GM12878 (cell line): Measurements from ENCODE around the gene BTBD7. TPM values are rescaled to one million over a fixed set of nuclear protein-coding genes. Genes with fewer than 3 reads are reported as not detected.

Experiments
- ATAC-seq: fragments of 200-7000 bp; cut with Tn5 transposase; 3 replicates; pipeline ENCODE4 v1.9.1; 2020; ENCODE audit warnings: mild to moderate bottlenecking, moderate library complexity
- BruUV-seq: library from RNA; stranded (reverse); fragments of 400-500 nt; replicated peaks from 2 replicates; lab custom pipeline; 2021; lab: Mats Ljungman, UMichigan
- CTCF ChIA-PET: fragments of 300-600 bp; sonication (Branson Sonifier 250); formaldehyde crosslinking; extraction: SDS; loops from one replicate; lab custom pipeline; 2021; ENCODE audit warnings: inconsistent platforms; lab: Yijun Ruan, JAX
- POLR2A ChIA-PET: fragments of 350-600 bp; formaldehyde crosslinking; extraction: SDS; loops from one replicate; lab custom pipeline; 2021; ENCODE audit warnings: inconsistent platforms; lab: Charles Lee
- RAD21 ChIA-PET: fragments of 300-600 bp; sonication (Branson Sonifier 250); formaldehyde crosslinking; loops from one replicate; lab custom pipeline; 2023; ENCODE audit warnings: antibody characterized with exemption; ENCODE audit not compliant: unreplicated experiment; lab: Charles Lee
- SMC1A ChIA-PET: fragments of 300-600 bp; sonication (Branson Sonifier 250); formaldehyde crosslinking; loops from one replicate; lab custom pipeline; 2023; ENCODE audit not compliant: unreplicated experiment, uncharacterized antibody; lab: Charles Lee
- DNase-seq: peaks from one replicate; pipeline ENCODE4 v3.0.0-alpha.2; 2011; ENCODE audit warnings: low read depth, low spot score
- FAIRE-seq: peaks from 3 replicates; lab custom pipeline; 2011; peaks lifted over from hg19 to GRCh38; lab: Jason Lieb, UNC
- H2AFZ ChIP-seq: 2 replicates; pipeline ENCODE4 v1.6.0; 2011; ENCODE audit warnings: low read depth, low read length, control low read depth; ENCODE audit not compliant: control insufficient read depth
- H3K27ac ChIP-seq: 2 replicates; pipeline ENCODE4 v1.5.1; 2011; ENCODE audit warnings: control low read depth; ENCODE audit not compliant: control insufficient read depth, insufficient read depth
- H3K27me3 ChIP-seq, 2 experiments: replicated peaks in 1 of 2; 2 replicates each; pipeline versions ENCODE4 v1.6.0 to v1.6.1; 2011; ENCODE audit warnings: low read length in 1 of 2; ENCODE audit not compliant: control insufficient read depth in 2 of 2, insufficient read depth in 2 of 2
- H3K36me3 ChIP-seq, 2 experiments: 2 replicates each; pipeline ENCODE4 v1.5.1; 2011; ENCODE audit warnings: low read length in 1 of 2; ENCODE audit not compliant: control insufficient read depth in 2 of 2, insufficient read depth in 2 of 2
- H3K4me1 ChIP-seq: 2 replicates; pipeline ENCODE4 v1.6.1; 2011; ENCODE audit warnings: mild to moderate bottlenecking, low read length, moderate library complexity, mixed read lengths; ENCODE audit not compliant: control insufficient read depth, insufficient read depth
- H3K4me2 ChIP-seq: 2 replicates; pipeline ENCODE4 v1.6.0; 2011; ENCODE audit warnings: control low read depth; ENCODE audit not compliant: control insufficient read depth, insufficient read depth
- H3K4me3 ChIP-seq: fragments of 200-600 bp; sonication (generic); 2 replicates; pipeline ENCODE4 v1.5.1; 2016
- H3K79me2 ChIP-seq: 2 replicates; pipeline ENCODE4 v1.6.0; 2011; ENCODE audit warnings: low read length; ENCODE audit not compliant: control insufficient read depth, insufficient read depth
- H3K9ac ChIP-seq: 2 replicates; pipeline ENCODE4 v1.8.0; 2011; ENCODE audit warnings: low read length, control low read depth, mixed read lengths; ENCODE audit not compliant: control insufficient read depth, insufficient read depth
- H3K9me3 ChIP-seq: replicated peaks from 3 replicates; pipeline ENCODE4 v1.5.1; 2011; ENCODE audit warnings: mild to moderate bottlenecking, low read length; ENCODE audit not compliant: control insufficient read depth, insufficient read depth
- H4K20me1 ChIP-seq: 2 replicates; pipeline ENCODE4 v1.6.0; 2011; ENCODE audit not compliant: control insufficient read depth, insufficient read depth
- CREM ChIP-seq: IDR thresholded peaks from 2 replicates; pipeline ENCODE4 v1.6.1; 2014; ENCODE audit warnings: antibody characterized with exemption, low read depth
- E2F4 ChIP-seq: IDR thresholded peaks from 2 replicates; pipeline ENCODE4 v1.6.1; 2012; ENCODE audit warnings: low read depth, low read length, improper control_type of control experiment
- EGR1 ChIP-seq, 2 experiments: IDR thresholded peaks; 1 replicate in 1 of 2; 2 replicates in 1 of 2; pipeline ENCODE4 v1.6.1; 2011 to 2012; ENCODE audit warnings: low read depth in 2 of 2, low read length in 2 of 2, borderline replicate concordance in 1 of 2, mild to moderate bottlenecking in 1 of 2, moderate library complexity in 1 of 2
- ETV6 ChIP-seq, 2 experiments: fragments of 450-650 bp in 1 of 2; IDR thresholded peaks in 1 of 2; conservative IDR thresholded peaks in 1 of 2; 2 replicates each; pipeline ENCODE4 v1.6.1; 2014; ENCODE audit warnings: antibody characterized with exemption in 1 of 2, borderline replicate concordance in 1 of 2, low read depth in 1 of 2, mild to moderate bottlenecking in 1 of 2, moderate library complexity in 1 of 2
- FOXK2 ChIP-seq: fragments of 450-650 bp; IDR thresholded peaks from 2 replicates; pipeline ENCODE4 v1.6.1; 2017; ENCODE audit warnings: mild to moderate bottlenecking, moderate library complexity
- NFYB ChIP-seq: IDR thresholded peaks from 2 replicates; pipeline ENCODE4 v1.6.1; 2011; ENCODE audit warnings: low read depth, mild to moderate bottlenecking, low read length, improper control_type of control experiment, moderate library complexity; ENCODE audit not compliant: insufficient read depth
- PAX8 ChIP-seq: fragments of 450-650 bp; IDR thresholded peaks from 2 replicates; pipeline ENCODE4 v1.6.1; 2017; ENCODE audit warnings: mild to moderate bottlenecking, moderate library complexity
- PBX3 ChIP-seq: IDR thresholded peaks from 2 replicates; pipeline ENCODE4 v1.6.1; 2011; ENCODE audit warnings: mild to moderate bottlenecking, low read depth, low read length, moderate library complexity; ENCODE audit not compliant: insufficient replicate concordance
- PKNOX1 ChIP-seq: fragments of 450-650 bp; IDR thresholded peaks from 2 replicates; pipeline ENCODE4 v1.6.1; 2016; ENCODE audit warnings: mild to moderate bottlenecking
- POLR2AphosphoS5 ChIP-seq: IDR thresholded peaks from 2 replicates; pipeline ENCODE4 v1.6.1; 2011; ENCODE audit warnings: mild to moderate bottlenecking, low read length, inconsistent platforms
- POU2F2 ChIP-seq: IDR thresholded peaks from 3 replicates; pipeline ENCODE4 v1.6.1; 2011; ENCODE audit warnings: low read depth, mild to moderate bottlenecking, low read length, borderline replicate concordance
- RCOR1 ChIP-seq: conservative IDR thresholded peaks from 2 replicates; pipeline ENCODE4 v1.6.1; 2012; ENCODE audit warnings: low read depth, low read length, improper control_type of control experiment
- SP1 ChIP-seq: IDR thresholded peaks from one replicate; pipeline ENCODE4 v1.6.1; 2011; ENCODE audit warnings: low read depth, low read length
- TCF12 ChIP-seq: IDR thresholded peaks from 2 replicates; pipeline ENCODE4 v1.6.1; 2011; ENCODE audit warnings: low read depth, mild to moderate bottlenecking, low read length
- YBX1 ChIP-seq: fragments of 450-650 bp; IDR thresholded peaks from 2 replicates; pipeline ENCODE4 v1.6.1; 2016; ENCODE audit warnings: antibody characterized with exemption
- ZBTB33 ChIP-seq: fragments of 450-650 bp; IDR thresholded peaks from 2 replicates; pipeline ENCODE4 v1.6.1; 2017; ENCODE audit warnings: mild to moderate bottlenecking
- ZNF24 ChIP-seq: fragments of 450-650 bp; IDR thresholded peaks from 2 replicates; pipeline ENCODE4 v1.6.1; 2017; ENCODE audit warnings: antibody characterized with exemption, mild to moderate bottlenecking
- WGBS: methylation state at CpG from one replicate; pipeline ENCODE4 v1.1.6; 2016; ENCODE audit warnings: low lambda C conversion rate; ENCODE audit not compliant: insufficient replicate concordance, insufficient coverage; ENCODE audit errors: missing lambda C conversion rate; 5-methylcytosine and 5-hydroxymethylcytosine counted together
- in situ Hi-C: fragments of 300-500 bp; cut with MboI; formaldehyde crosslinking; loops from 9 replicates; pipeline ENCODE4 v1.14.3; 2018; ENCODE audit warnings: mixed read lengths
- intact Hi-C: fragments of 100-400 bp; cut with micrococcal nuclease; formaldehyde crosslinking; loops from one replicate; pipeline ENCODE4 v1.14.2; 2022; ENCODE audit not compliant: unreplicated experiment
- polyA plus RNA-seq, 11 experiments: library from polyadenylated mRNA; depleted of rRNA in 4 of 11; unstranded in 6 of 11; stranded (reverse) in 5 of 11; fragments of >200 nt; fragmentation: Nextera tagmentation in 4 of 11; fragmentation: Illumina TruSeq in 1 of 11; extraction: Ambion mirVana in 4 of 11; extraction: Trizol in 1 of 11; gene quantifications; 1 replicate in 1 of 11; 2 replicates in 10 of 11; pipeline versions ENCODE4 v1.2.1 to v1.2.3, GENCODE V29; 2011 to 2016; ENCODE audit warnings: inconsistent platforms in 2 of 11, missing spikeins in 2 of 11, low read depth in 1 of 11
- total RNA-seq, 4 experiments: library from RNA; depleted of rRNA in 3 of 4; stranded (reverse); fragments of >200 nt in 3 of 4; fragmentation: Illumina TruSeq in 1 of 4; extraction: Trizol in 1 of 4; gene quantifications; 2 replicates each; pipeline versions ENCODE4 v1.2.1 to v1.2.3, GENCODE V29; 2013 to 2021

BTBD7 gene
- total and polyA plus RNA-seq, 10 of the 15 experiments (the other 5 are each of a cell fraction or from before 2014, with no cell fraction given) = 3.6 to 17.0 (median 9.6) TPM

- H3K79me2 ChIP-seq = peaks cover 35% of the 10 kb centered on the region
- DNase-seq (no peak), ATAC-seq (no peak), FAIRE-seq (no peak)
- no peak overlapping the region for H2AFZ ChIP-seq
- no TSS peak for BruUV-seq
- no peaks in the 10 kb centered on the region for H3K27me3 ChIP-seq
- H3K9me3 ChIP-seq = no peaks in the 10 kb centered on the region
- ChIA-PET CTCF (interaction anchor here (0.9 to 1.5 kb wide), 3 partner anchors 8 to 10 kb away, joined by 3 to 4 read pairs (median 4); no protein-coding TSS in a partner anchor), POLR2A (interaction anchor here (1.2 kb wide), 2 partner anchors 10 to 24 kb away, joined by 3 to 5 read pairs; no protein-coding TSS in a partner anchor), SMC1A (interaction anchor here (1.0 to 1.5 kb wide), 3 partner anchors 10 to 69 kb away, joined by 3 to 5 read pairs (median 4); no protein-coding TSS in a partner anchor), RAD21 (interaction anchor here (0.6 kb wide), 1 partner anchor 29 kb away, joined by 3 read pairs; no protein-coding TSS in a partner anchor)
- in situ Hi-C loops = no loop called here
- H3K36me3 ChIP-seq = peaks cover 0 to 2% of the 10 kb centered on the region in 2 experiments; a peak in 1 of 4 replicates
- peaks cover 5% of the 10 kb centered on the region; the same call in 1 of the 2 replicates for H4K20me1 ChIP-seq
- WGBS = 91% methylated on average over 6 of the region's 6 CpGs
- TF ChIP-seq YBX1 (no peak), CREM (no peak), ZBTB33 (no peak), POLR2AphosphoS5 (no peak), E2F4 (no peak), PAX8 (no peak), FOXK2 (no peak), ZNF24 (no peak), SP1 (no peak), TCF12 (no peak), RCOR1 (no peak), POU2F2 (no peak), NFYB (no peak), PKNOX1 (no peak), EGR1 (IDR thresholded peaks at IDR 0.05; ENCODE audit: borderline replicate concordance in 1 of 2, low read depth in 2 of 2, low read length in 2 of 2) (no peak), PBX3 (no peak), ETV6 (conservative IDR thresholded peaks at IDR 0.05 in 1 of 2, IDR thresholded peaks at IDR 0.05 in 1 of 2; ENCODE audit: borderline replicate concordance in 1 of 2, low read depth in 1 of 2) (no peak)
- H3K4me3 ChIP-seq = no peak overlapping the region
- H3K4me1 ChIP-seq = no peaks in the 10 kb centered on the region
- H3K4me2 ChIP-seq = no peak overlapping the region
- intact Hi-C loops = no loop called here
- H3K9ac ChIP-seq = no peak overlapping the region
- H3K27ac ChIP-seq = no peak overlapping the region
These were observed 27.0 kb downstream of the BTBD7 start for GRCh38 chr14:93305725-93306418.
